Heart left ventricle (tissue), 16 donors: ENCODE data around the gene MREG. TPM values are rescaled to one million over a fixed set of nuclear protein-coding genes. Genes with fewer than 3 reads are reported as not detected.

ENCODE experiments used
- ATAC-seq, 4 donors: fragments of 200-7000 bp; cut with Tn5 transposase; one replicate each; pipeline ENCODE4 v1.9.1; 2020 to 2022; ENCODE audit warnings: moderate library complexity in 4 of 4, mild to moderate bottlenecking in 3 of 4, moderate number of reproducible peaks in 1 of 4
- DNase-seq, 5 donors: peaks; one replicate each; pipeline ENCODE4 v3.0.0-alpha.2; 2020
- H3K27ac ChIP-seq, 12 donors: fragments of 200-600 bp; sonication (generic) in 4 of 12; one replicate each; pipeline versions ENCODE4 v1.5.0 to v1.8.0; 2016 to 2022; ENCODE audit warnings: mild to moderate bottlenecking in 2 of 12
- H3K27me3 ChIP-seq, 9 donors: fragments of 200-600 bp; sonication (generic) in 2 of 9; one replicate each; pipeline versions ENCODE4 v1.5.1 to v1.8.0; 2016 to 2022; ENCODE audit warnings: mild to moderate bottlenecking in 3 of 9
- H3K36me3 ChIP-seq, 9 donors: fragments of 200-600 bp; sonication (generic) in 2 of 9; one replicate each; pipeline versions ENCODE4 v1.5.0 to v1.8.0; 2018 to 2022; ENCODE audit warnings: mild to moderate bottlenecking in 2 of 9
- H3K4me1 ChIP-seq, 12 donors: fragments of 200-600 bp; sonication (generic) in 4 of 12; one replicate each; pipeline versions ENCODE4 v1.5.0 to v1.8.0; 2016 to 2022; ENCODE audit warnings: mild to moderate bottlenecking in 3 of 12
- H3K4me3 ChIP-seq, 12 donors: fragments of 200-600 bp; sonication (generic) in 4 of 12; one replicate each; pipeline versions ENCODE4 v1.5.0 to v1.8.0; 2017 to 2022; ENCODE audit warnings: mild to moderate bottlenecking in 9 of 12, moderate library complexity in 4 of 12
- H3K9me3 ChIP-seq, 12 donors: fragments of 200-600 bp; sonication (generic) in 4 of 12; one replicate each; pipeline versions ENCODE4 v1.5.0 to v1.8.0; 2016 to 2022; ENCODE audit warnings: mild to moderate bottlenecking in 1 of 12
- POLR2A ChIP-seq, 2 donors: fragments of 450-650 bp; IDR thresholded peaks; one replicate each; pipeline ENCODE4 v1.6.1; 2017; ENCODE audit warnings: antibody characterized with exemption in 2 of 2, mild to moderate bottlenecking in 2 of 2, moderate library complexity in 2 of 2
- WGBS, 4 donors: extraction: QIAGEN DNeasy Blood & Tissue Kit in 2 of 4; methylation state at CpG; one replicate each; pipeline versions ENCODE4 v1.1.5 to v1.1.7; 2013 to 2018; 5-methylcytosine and 5-hydroxymethylcytosine counted together
- intact Hi-C, 10 donors: fragments of 100-400 bp; cut with DNase I; formaldehyde crosslinking; loops; one replicate each; pipeline versions ENCODE4 v1.11.1 to v1.14.2; 2022
- polyA plus RNA-seq, 2 donors: library from polyadenylated mRNA; stranded (reverse); fragments of 200-250 nt; gene quantifications; one replicate each; pipeline ENCODE4 v1.2.3, GENCODE V29; 2013
- total RNA-seq, 9 donors: library from RNA; depleted of rRNA in 2 of 9; stranded (reverse); fragments of >200 nt in 2 of 9; fragmentation: NEBNext Ultra II Directional in 3 of 9; extraction: Animal tissue kit (Norgen Biotek cat#: 25700) in 3 of 9; gene quantifications; one replicate each; pipeline versions ENCODE4 v1.1.0 to v1.2.4, GENCODE V29; 2016 to 2023
- TF ChIP-seq, protein P1 (sequence below), 12 donors: fragments of 200-600 bp; sonication (generic) in 4 of 12; IDR thresholded peaks; one replicate each; pipeline versions ENCODE4 v1.5.0 to v1.8.0; 2018 to 2022; ENCODE audit warnings: antibody characterized with exemption in 12 of 12, mild to moderate bottlenecking in 5 of 12
- donor health status: ischemic (EF 13 %, LVEDD 7.1; RV severe dilation, severe dysfunction).
- donor health status: healthy with polysubstance abuse.
- donor health status: DM: no; HTN: yes; CAD: no.
- donor health status: DM: no; HTN: no; CAD: no.
- donor health status: ischemic (EF 25% LVEDD 6.9; RV normal size, moderate dysfunction).
- donor health status: ischemic (EF 25% LVEDD 5.7; RV mildly dilated, moderate dysfunction).
- donor health status: healthy.
- donor health status: DM: yes; HTN: yes; CAD: no.
- donor health status: ischemic (EF 35%, LVEDD 5.7; RV mildly dilated, moderate dysfunction).
- donor health status: nonischemic (EF 11% LVEDD 7.7; RV severe dilation, severe dysfunction).
- donor health status: DM: yes; HTN: yes; CAD: no.
- donor health status: PGD.
- donor health status: ischemic (EF 29% LVEDD 5.4; RV normal size, mild dysfunction).
- donor health status: nonischemic (EF 23%, LVEDD 6.1; RV moderate dilation, normal function).

Gene MREG
- total and polyA plus RNA-seq, 11 donors = 0.14 to 2.4 (median 0.34) TPM; not detected in 1

DNA sequence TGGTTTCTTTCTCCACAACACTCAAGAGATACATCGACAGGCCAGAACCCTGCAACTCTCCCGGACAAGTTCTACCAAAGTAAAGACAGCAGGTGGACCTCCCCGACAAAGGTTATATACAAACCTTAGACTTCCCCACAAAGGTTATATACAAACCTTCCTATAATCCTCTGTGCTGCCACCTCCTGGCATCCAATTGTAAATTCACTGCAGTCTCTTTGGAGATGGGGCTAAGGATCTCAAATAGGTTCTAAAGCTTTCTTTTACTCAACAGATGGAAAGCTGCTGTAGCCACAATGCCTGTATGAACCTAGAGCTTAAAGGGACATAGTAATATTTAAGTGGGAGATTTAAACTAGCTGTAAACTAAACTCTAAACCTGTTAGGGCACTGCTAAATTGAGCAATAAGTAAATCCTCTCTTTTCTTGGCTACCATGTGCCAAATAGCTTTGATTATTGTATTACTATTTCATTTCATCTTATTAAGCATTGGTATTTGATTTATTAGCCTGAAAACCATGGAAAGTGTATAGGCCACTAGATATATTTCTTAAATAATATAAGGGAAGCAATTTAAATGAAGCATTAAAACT is 9.8 kb upstream of the MREG start:
- Histone ChIP-seq H3K27me3 (no peaks in the 10 kb centered on the region), H3K4me1 (no peaks in the 10 kb centered on the region), H3K4me3 (no peak overlapping the region), H3K36me3 (no peaks in the 10 kb centered on the region), H3K9me3 (no peaks in the 10 kb centered on the region), H3K27ac (no peak overlapping the region)
- intact Hi-C loops = no loop called here
- TF ChIP-seq, protein P1, sequence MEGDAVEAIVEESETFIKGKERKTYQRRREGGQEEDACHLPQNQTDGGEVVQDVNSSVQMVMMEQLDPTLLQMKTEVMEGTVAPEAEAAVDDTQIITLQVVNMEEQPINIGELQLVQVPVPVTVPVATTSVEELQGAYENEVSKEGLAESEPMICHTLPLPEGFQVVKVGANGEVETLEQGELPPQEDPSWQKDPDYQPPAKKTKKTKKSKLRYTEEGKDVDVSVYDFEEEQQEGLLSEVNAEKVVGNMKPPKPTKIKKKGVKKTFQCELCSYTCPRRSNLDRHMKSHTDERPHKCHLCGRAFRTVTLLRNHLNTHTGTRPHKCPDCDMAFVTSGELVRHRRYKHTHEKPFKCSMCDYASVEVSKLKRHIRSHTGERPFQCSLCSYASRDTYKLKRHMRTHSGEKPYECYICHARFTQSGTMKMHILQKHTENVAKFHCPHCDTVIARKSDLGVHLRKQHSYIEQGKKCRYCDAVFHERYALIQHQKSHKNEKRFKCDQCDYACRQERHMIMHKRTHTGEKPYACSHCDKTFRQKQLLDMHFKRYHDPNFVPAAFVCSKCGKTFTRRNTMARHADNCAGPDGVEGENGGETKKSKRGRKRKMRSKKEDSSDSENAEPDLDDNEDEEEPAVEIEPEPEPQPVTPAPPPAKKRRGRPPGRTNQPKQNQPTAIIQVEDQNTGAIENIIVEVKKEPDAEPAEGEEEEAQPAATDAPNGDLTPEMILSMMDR (IDR thresholded peaks at IDR 0.05) = peak; percentile 17 to 62 (median 45)
- no peak for TF ChIP-seq POLR2A (IDR thresholded peaks at IDR 0.05)
- peak in 2 of 4 donors; percentile 50 to 61 for ATAC-seq
- no peak for DNase-seq
- 28 to 40% (median 37%) methylated on average over 3 of the region's 3 CpGs for WGBS, 4 donors

DNA sequence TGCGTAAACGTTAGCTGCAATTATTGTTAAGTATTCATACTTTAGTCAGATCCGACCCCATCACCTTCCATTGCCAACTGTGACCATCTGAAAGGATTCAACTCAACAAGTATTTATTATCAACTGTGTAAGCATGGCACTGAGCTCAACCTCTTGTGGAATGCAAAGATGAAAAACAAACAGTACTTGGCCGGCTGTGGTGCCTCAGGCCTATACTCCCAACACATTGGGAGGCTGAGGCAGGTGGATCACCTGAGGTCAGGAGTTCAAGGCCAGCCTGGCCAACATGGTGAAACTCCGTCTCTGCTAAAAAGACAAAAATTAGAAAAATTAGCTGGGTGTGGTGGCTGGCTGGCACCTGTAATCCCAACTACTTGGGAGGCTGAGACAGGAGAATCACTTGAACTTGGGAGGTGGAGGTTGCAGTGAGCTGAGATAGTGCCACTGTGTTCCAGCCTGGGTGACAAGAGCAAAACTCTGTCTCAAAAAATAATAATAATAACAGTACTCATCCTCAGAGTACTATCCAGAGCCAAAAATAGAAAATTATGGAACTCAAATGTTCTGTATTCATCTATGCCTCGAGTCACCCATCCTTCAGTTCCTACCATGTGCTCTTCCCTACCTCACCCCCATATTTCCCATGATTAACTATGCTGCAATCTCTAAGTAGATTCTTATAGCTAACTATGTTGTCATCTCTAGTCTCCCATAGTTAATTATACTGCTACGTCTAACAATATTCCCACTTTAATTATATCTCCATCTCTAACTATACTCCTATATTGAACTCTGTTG is 8.6 kb upstream of the MREG start:
- intact Hi-C loops = no loop called here
- DNase-seq (no peak), ATAC-seq (no peak)
- H3K4me3 ChIP-seq = no peak overlapping the region
- WGBS, 4 donors = 91 to 93% (median 92%) methylated on average over 7 of the region's 7 CpGs
- H3K4me1 ChIP-seq = no peaks in the 10 kb centered on the region
- H3K36me3 ChIP-seq = no peaks in the 10 kb centered on the region
- H3K27me3 ChIP-seq = no peaks in the 10 kb centered on the region
- no peak overlapping the region for H3K27ac ChIP-seq
- TF ChIP-seq POLR2A (IDR thresholded peaks at IDR 0.05) = no peak
- TF ChIP-seq, protein P1 (IDR thresholded peaks at IDR 0.05) = no peak
- H3K9me3 ChIP-seq = no peaks in the 10 kb centered on the region

DNA sequence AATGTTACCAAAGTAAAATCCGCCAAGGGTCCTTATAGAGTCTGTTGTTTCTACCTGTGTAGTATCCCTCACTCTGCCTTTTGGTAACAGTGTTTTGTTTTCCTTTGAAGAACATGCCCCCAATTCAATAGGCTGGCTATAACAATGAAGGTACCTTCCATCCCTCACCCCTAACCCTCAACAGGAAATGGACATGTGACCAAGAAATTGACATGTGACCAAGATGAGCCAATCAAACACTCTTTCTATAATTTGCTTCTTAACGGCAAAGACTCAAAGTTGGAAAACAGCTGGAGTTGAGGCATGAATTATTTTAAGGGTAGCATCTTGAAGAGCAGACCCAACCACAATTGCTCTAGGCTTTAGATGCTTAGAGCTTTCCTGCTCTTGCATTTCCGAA is 5.4 kb upstream of the MREG start:
- WGBS, 4 donors = 91 to 93% (median 92%) methylated on average over 3 of the region's 3 CpGs
- intact Hi-C loops = no loop called here

DNA sequence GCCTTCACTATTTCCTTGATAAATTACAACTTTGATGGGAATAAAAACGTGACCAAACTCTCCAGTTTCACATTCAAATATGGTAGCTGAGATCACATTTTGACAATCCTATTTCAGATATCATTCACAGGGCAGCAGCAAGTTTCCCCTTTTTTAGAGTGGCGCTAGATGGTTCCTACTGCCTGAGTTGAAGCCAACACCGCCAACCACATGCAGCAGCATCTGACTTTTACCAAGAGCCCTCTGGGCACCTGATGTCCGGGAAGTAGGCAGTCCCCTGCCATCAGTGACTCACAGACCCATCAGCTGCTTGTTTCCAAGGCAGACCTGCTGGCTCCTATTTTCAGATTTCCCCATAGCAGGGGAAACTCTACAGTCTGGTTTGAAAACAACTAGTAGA is 4.0 kb upstream of the MREG start:
- Histone ChIP-seq H3K27ac (no peak overlapping the region), H3K4me3 (no peak overlapping the region), H3K36me3 (no peaks in the 10 kb centered on the region), H3K9me3 (no peaks in the 10 kb centered on the region), H3K4me1 (peaks cover 0 to 20% (median 7%) of the 10 kb centered on the region in 12 donors), H3K27me3 (no peaks in the 10 kb centered on the region)
- TF ChIP-seq, protein P1 (IDR thresholded peaks at IDR 0.05) = no peak
- no peak for TF ChIP-seq POLR2A (IDR thresholded peaks at IDR 0.05)
- WGBS, 4 donors = 83 to 91% (median 87%) methylated on average over 4 of the region's 4 CpGs
- ATAC-seq (no peak), DNase-seq (no peak)
- intact Hi-C loops = no loop called here

More for the DNA sequence above, 5.4 kb upstream of the MREG start:
- Histone ChIP-seq H3K4me3 (no peak overlapping the region), H3K4me1 (peaks cover 0 to 9% (median 1%) of the 10 kb centered on the region in 12 donors), H3K27me3 (no peaks in the 10 kb centered on the region), H3K27ac (no peak overlapping the region), H3K9me3 (no peaks in the 10 kb centered on the region), H3K36me3 (no peaks in the 10 kb centered on the region)
- TF ChIP-seq POLR2A (IDR thresholded peaks at IDR 0.05) = no peak
- TF ChIP-seq, protein P1 (IDR thresholded peaks at IDR 0.05) = no peak
- ATAC-seq = no peak
- no peak for DNase-seq
